Activated naive CD4-positive, alpha-beta T cell treated with anti-CD3 and anti-CD28 coated beads, Interleukin-2, amount 50 U/mL, for 16 hours (primary cell): Measurements from ENCODE around the gene RBM20.
"Not testable (repeated sequence)": the region's sequence is repeated elsewhere in the genome, so short reads cannot be mapped to it uniquely, and the experiment has no call there.

Source experiments
- DNase-seq: peaks from one replicate; pipeline ENCODE4 v3.0.0-alpha.2; 2020

Gene RBM20

GRCh38 chr10:110643653-110644597 lies at the start of gene RBM20:
Gene RBM20, plus strand, starts transcription at chr10:110644336. Its CDS starts 119 bp downstream, at chr10:110644455.
- peak; percentile 26 for DNase-seq

- DNase-seq: no peak
Measured at GRCh38 chr10:110597476-110597875, 46.7 kb upstream of the RBM20 start.

- no peak for DNase-seq
Measured at GRCh38 chr10:110600487-110601101, 43.5 kb upstream of the RBM20 start.

- no peak for DNase-seq
Measured at GRCh38 chr10:110601581-110601980, 42.6 kb upstream of the RBM20 start.

GRCh38 chr10:110608087-110608486 lies 36.0 kb upstream of the RBM20 start:
- no peak for DNase-seq

- no peak for DNase-seq
Measured at GRCh38 chr10:110609605-110610004, 34.5 kb upstream of the RBM20 start.

GRCh38 chr10:110610308-110610774 lies 33.8 kb upstream of the RBM20 start:
- DNase-seq: peak; percentile 43

- not testable (repeated sequence) for DNase-seq
Measured at GRCh38 chr10:110610781-110611180, 33.4 kb upstream of the RBM20 start.

GRCh38 chr10:110612087-110612486 lies 32.0 kb upstream of the RBM20 start:
- no peak for DNase-seq

- DNase-seq: no peak
Measured at GRCh38 chr10:110612629-110613028, 31.5 kb upstream of the RBM20 start.

GRCh38 chr10:110613341-110613995 lies 30.7 kb upstream of the RBM20 start:
- DNase-seq: peak; percentile 33

- DNase-seq: no peak
Measured at GRCh38 chr10:110613996-110614495, 30.1 kb upstream of the RBM20 start.

- DNase-seq: no peak
Measured at GRCh38 chr10:110615057-110615747, 28.9 kb upstream of the RBM20 start.

- no peak for DNase-seq
Measured at GRCh38 chr10:110616493-110617033, 27.6 kb upstream of the RBM20 start.

- no peak for DNase-seq
Measured at GRCh38 chr10:110617425-110618229, 26.5 kb upstream of the RBM20 start.

- peak; percentile 33 for DNase-seq
Measured at GRCh38 chr10:110618230-110618610, 25.9 kb upstream of the RBM20 start.

- no peak for DNase-seq
Measured at GRCh38 chr10:110619514-110620397, 24.4 kb upstream of the RBM20 start.

GRCh38 chr10:110620398-110620719 lies 23.8 kb upstream of the RBM20 start:
- DNase-seq: no peak

GRCh38 chr10:110623316-110623715 lies 20.8 kb upstream of the RBM20 start:
- not testable (repeated sequence) for DNase-seq

GRCh38 chr10:110625356-110625894 lies 18.7 kb upstream of the RBM20 start:
- DNase-seq: no peak
